GM12878 (cell line): ENCODE data around the gene STAT5A. TPM values are rescaled to one million over a fixed set of nuclear protein-coding genes. Genes with fewer than 3 reads are reported as not detected.

ENCODE experiments used
- ATAC-seq: fragments of 200-7000 bp; cut with Tn5 transposase; 3 replicates; pipeline ENCODE4 v1.9.1; 2020; ENCODE audit warnings: mild to moderate bottlenecking, moderate library complexity
- BruUV-seq: library from RNA; stranded (reverse); fragments of 400-500 nt; replicated peaks from 2 replicates; lab custom pipeline; 2021; lab: Mats Ljungman, UMichigan
- CTCF ChIA-PET: fragments of 300-600 bp; sonication (Branson Sonifier 250); formaldehyde crosslinking; extraction: SDS; loops from one replicate; lab custom pipeline; 2021; ENCODE audit warnings: inconsistent platforms; lab: Yijun Ruan, JAX
- POLR2A ChIA-PET: fragments of 350-600 bp; formaldehyde crosslinking; extraction: SDS; loops from one replicate; lab custom pipeline; 2021; ENCODE audit warnings: inconsistent platforms; lab: Charles Lee
- RAD21 ChIA-PET: fragments of 300-600 bp; sonication (Branson Sonifier 250); formaldehyde crosslinking; loops from one replicate; lab custom pipeline; 2023; ENCODE audit warnings: antibody characterized with exemption; ENCODE audit not compliant: unreplicated experiment; lab: Charles Lee
- SMC1A ChIA-PET: fragments of 300-600 bp; sonication (Branson Sonifier 250); formaldehyde crosslinking; loops from one replicate; lab custom pipeline; 2023; ENCODE audit not compliant: unreplicated experiment, uncharacterized antibody; lab: Charles Lee
- DNase-seq: peaks from one replicate; pipeline ENCODE4 v3.0.0-alpha.2; 2011; ENCODE audit warnings: low read depth, low spot score
- FAIRE-seq: peaks from 3 replicates; lab custom pipeline; 2011; peaks lifted over from hg19 to GRCh38; lab: Jason Lieb, UNC
- H2AFZ ChIP-seq: 2 replicates; pipeline ENCODE4 v1.6.0; 2011; ENCODE audit warnings: low read depth, low read length, control low read depth; ENCODE audit not compliant: control insufficient read depth
- H3K27ac ChIP-seq: 2 replicates; pipeline ENCODE4 v1.5.1; 2011; ENCODE audit warnings: control low read depth; ENCODE audit not compliant: control insufficient read depth, insufficient read depth
- H3K27me3 ChIP-seq, 2 experiments: replicated peaks in 1 of 2; 2 replicates each; pipeline versions ENCODE4 v1.6.0 to v1.6.1; 2011; ENCODE audit warnings: low read length in 1 of 2; ENCODE audit not compliant: control insufficient read depth in 2 of 2, insufficient read depth in 2 of 2
- H3K36me3 ChIP-seq, 2 experiments: 2 replicates each; pipeline ENCODE4 v1.5.1; 2011; ENCODE audit warnings: low read length in 1 of 2; ENCODE audit not compliant: control insufficient read depth in 2 of 2, insufficient read depth in 2 of 2
- H3K4me1 ChIP-seq: 2 replicates; pipeline ENCODE4 v1.6.1; 2011; ENCODE audit warnings: mild to moderate bottlenecking, low read length, moderate library complexity, mixed read lengths; ENCODE audit not compliant: control insufficient read depth, insufficient read depth
- H3K4me2 ChIP-seq: 2 replicates; pipeline ENCODE4 v1.6.0; 2011; ENCODE audit warnings: control low read depth; ENCODE audit not compliant: control insufficient read depth, insufficient read depth
- H3K4me3 ChIP-seq: fragments of 200-600 bp; sonication (generic); 2 replicates; pipeline ENCODE4 v1.5.1; 2016
- H3K79me2 ChIP-seq: 2 replicates; pipeline ENCODE4 v1.6.0; 2011; ENCODE audit warnings: low read length; ENCODE audit not compliant: control insufficient read depth, insufficient read depth
- H3K9ac ChIP-seq: 2 replicates; pipeline ENCODE4 v1.8.0; 2011; ENCODE audit warnings: low read length, control low read depth, mixed read lengths; ENCODE audit not compliant: control insufficient read depth, insufficient read depth
- H3K9me3 ChIP-seq: replicated peaks from 3 replicates; pipeline ENCODE4 v1.5.1; 2011; ENCODE audit warnings: mild to moderate bottlenecking, low read length; ENCODE audit not compliant: control insufficient read depth, insufficient read depth
- H4K20me1 ChIP-seq: 2 replicates; pipeline ENCODE4 v1.6.0; 2011; ENCODE audit not compliant: control insufficient read depth, insufficient read depth
- NRF1 ChIP-seq: conservative IDR thresholded peaks from 2 replicates; pipeline ENCODE4 v1.6.1; 2011; ENCODE audit warnings: mild to moderate bottlenecking, low read depth, low read length, improper control_type of control experiment
- POU2F2 ChIP-seq: IDR thresholded peaks from 3 replicates; pipeline ENCODE4 v1.6.1; 2011; ENCODE audit warnings: low read depth, mild to moderate bottlenecking, low read length, borderline replicate concordance
- RB1 ChIP-seq: fragments of 450-650 bp; formaldehyde crosslinking; IDR thresholded peaks from 2 replicates; pipeline ENCODE4 v1.6.1; 2017; ENCODE audit warnings: mild to moderate bottlenecking, borderline replicate concordance
- RBBP5 ChIP-seq: fragments of 200-600 bp; sonication (generic); conservative IDR thresholded peaks from 2 replicates; pipeline ENCODE4 v1.6.1; 2016
- RELA ChIP-seq: fragments of 450-650 bp; IDR thresholded peaks from 2 replicates; pipeline ENCODE4 v1.8.0; 2014; ENCODE audit warnings: borderline replicate concordance; ENCODE audit not compliant: partially characterized antibody
- SREBF2 ChIP-seq: IDR thresholded peaks from 2 replicates; pipeline ENCODE4 v1.6.1; 2012; ENCODE audit warnings: mild to moderate bottlenecking, low read length
- TBL1XR1 ChIP-seq: IDR thresholded peaks from 2 replicates; pipeline ENCODE4 v1.6.1; 2012; ENCODE audit warnings: low read depth, low read length, improper control_type of control experiment
- WGBS: methylation state at CpG from one replicate; pipeline ENCODE4 v1.1.6; 2016; ENCODE audit warnings: low lambda C conversion rate; ENCODE audit not compliant: insufficient replicate concordance, insufficient coverage; ENCODE audit errors: missing lambda C conversion rate; 5-methylcytosine and 5-hydroxymethylcytosine counted together
- in situ Hi-C: fragments of 300-500 bp; cut with MboI; formaldehyde crosslinking; loops from 9 replicates; pipeline ENCODE4 v1.14.3; 2018; ENCODE audit warnings: mixed read lengths
- intact Hi-C: fragments of 100-400 bp; cut with micrococcal nuclease; formaldehyde crosslinking; loops from one replicate; pipeline ENCODE4 v1.14.2; 2022; ENCODE audit not compliant: unreplicated experiment
- polyA plus RNA-seq, 11 experiments: library from polyadenylated mRNA; depleted of rRNA in 4 of 11; unstranded in 6 of 11; stranded (reverse) in 5 of 11; fragments of >200 nt; fragmentation: Nextera tagmentation in 4 of 11; fragmentation: Illumina TruSeq in 1 of 11; extraction: Ambion mirVana in 4 of 11; extraction: Trizol in 1 of 11; gene quantifications; 1 replicate in 1 of 11; 2 replicates in 10 of 11; pipeline versions ENCODE4 v1.2.1 to v1.2.3, GENCODE V29; 2011 to 2016; ENCODE audit warnings: inconsistent platforms in 2 of 11, missing spikeins in 2 of 11, low read depth in 1 of 11
- total RNA-seq, 4 experiments: library from RNA; depleted of rRNA in 3 of 4; stranded (reverse); fragments of >200 nt in 3 of 4; fragmentation: Illumina TruSeq in 1 of 4; extraction: Trizol in 1 of 4; gene quantifications; 2 replicates each; pipeline versions ENCODE4 v1.2.1 to v1.2.3, GENCODE V29; 2013 to 2021

STAT5A gene
- total and polyA plus RNA-seq, 10 of the 15 experiments (the other 5 are each of a cell fraction or from before 2014, with no cell fraction given) = 14.8 to 86.4 (median 41.5) TPM

- 90% methylated on average over 3 of the region's 3 CpGs for WGBS
- peaks cover 56% of the 10 kb centered on the region for H3K79me2 ChIP-seq
- ChIA-PET POLR2A (interaction anchor here (0.5 to 1.2 kb wide), 10 partner anchors 11 to 489 kb away, joined by 3 to 8 read pairs (median 4); no protein-coding TSS in a partner anchor), SMC1A (interaction anchor here (0.8 kb wide), 1 partner anchor 217 kb away, joined by 4 read pairs; no protein-coding TSS in a partner anchor), RAD21 (interaction anchor here (0.6 to 1.3 kb wide), 2 partner anchors 42 to 52 kb away, joined by 3 to 6 read pairs; no protein-coding TSS in a partner anchor), CTCF (interaction anchor here (0.6 to 1.6 kb wide), 6 partner anchors 25 to 249 kb away, joined by 3 to 6 read pairs (median 3); no protein-coding TSS in a partner anchor)
- no peak overlapping the region for H3K27ac ChIP-seq
- no TSS peak for BruUV-seq
- no peak for DNase-seq
- intact Hi-C loops (no loop called here), in situ Hi-C loops (no loop called here)
- no peaks in the 10 kb centered on the region for H3K9me3 ChIP-seq
- no peak for ATAC-seq
- FAIRE-seq = no peak
- no peaks in the 10 kb centered on the region for H4K20me1 ChIP-seq
- peak overlapping the region; percentile 81 for H3K4me3 ChIP-seq
- H3K27me3 ChIP-seq = no peaks in the 10 kb centered on the region
- H3K36me3 ChIP-seq = no peaks in the 10 kb centered on the region
- peak overlapping the region; percentile 94 for H3K4me2 ChIP-seq
- H2AFZ ChIP-seq = no peak overlapping the region
- H3K4me1 ChIP-seq = peaks cover 28% of the 10 kb centered on the region
- no peak for TF ChIP-seq TBL1XR1
- no peak for TF ChIP-seq RBBP5
- no peak for TF ChIP-seq RELA
- no peak for TF ChIP-seq POU2F2
- TF ChIP-seq RB1 = no peak
- no peak for TF ChIP-seq SREBF2
- no peak for TF ChIP-seq NRF1
- no peak overlapping the region for H3K9ac ChIP-seq
Measured at GRCh38 chr17:42274253-42274542, 14.1 kb upstream of the STAT5A start.
